CD14-positive monocyte (primary cell): ENCODE measurements around the gene NPAT. TPM values are rescaled to one million over a fixed set of nuclear protein-coding genes. Genes with fewer than 3 reads are reported as not detected.

Experiments used
- DNase-seq, 3 donors: peaks; one replicate each; pipeline ENCODE4 v3.0.0-alpha.2; 2011 to 2022
- H2AFZ ChIP-seq: 2 replicates; pipeline ENCODE4 v1.6.0; 2012; ENCODE audit warnings: mild to moderate bottlenecking, low read depth, low read length, inconsistent platforms; ENCODE audit not compliant: insufficient read depth, poor library complexity, severe bottlenecking
- H3K27ac ChIP-seq, 2 donors: 1 replicate in 1 of 2; 2 replicates in 1 of 2; pipeline ENCODE4 v1.5.1; 2012 to 2013; ENCODE audit warnings: low read length in 2 of 2, control low read depth in 1 of 2, inconsistent platforms in 1 of 2, low read depth in 1 of 2, mild to moderate bottlenecking in 1 of 2
- H3K27me3 ChIP-seq, 2 donors: one replicate each; pipeline versions ENCODE4 v1.6.0 to v1.6.1; 2011 to 2013; ENCODE audit warnings: low read length in 2 of 2; ENCODE audit not compliant: control insufficient read depth in 2 of 2, insufficient read depth in 2 of 2
- H3K36me3 ChIP-seq, 2 donors: replicated peaks in 1 of 2; 1 replicate in 1 of 2; 2 replicates in 1 of 2; pipeline versions ENCODE4 v1.5.1 to v1.6.1; 2012 to 2013; ENCODE audit warnings: low read length in 2 of 2, control low read depth in 1 of 2, inconsistent platforms in 1 of 2, mild to moderate bottlenecking in 1 of 2; ENCODE audit not compliant: insufficient read depth in 2 of 2, control insufficient read depth in 1 of 2
- H3K4me1 ChIP-seq, 2 donors: 1 replicate in 1 of 2; 2 replicates in 1 of 2; pipeline versions ENCODE4 v1.5.1 to v1.6.1; 2012 to 2013; ENCODE audit warnings: low read length in 2 of 2, control low read depth in 1 of 2, inconsistent platforms in 1 of 2, mild to moderate bottlenecking in 1 of 2, moderate library complexity in 1 of 2; ENCODE audit not compliant: insufficient read depth in 2 of 2, control insufficient read depth in 1 of 2
- H3K4me2 ChIP-seq: replicated peaks from 2 replicates; pipeline ENCODE3; 2012; ENCODE audit warnings: low read length, moderate library complexity, mild to moderate bottlenecking; ENCODE audit not compliant: poor library complexity, severe bottlenecking; ENCODE audit errors: extremely low read depth
- H3K4me3 ChIP-seq, 3 experiments: fragments of 200-600 bp in 1 of 3; sonication (generic) in 1 of 3; replicated peaks in 1 of 3; 1 replicate in 2 of 3; 2 replicates in 1 of 3; pipeline ENCODE4 v1.5.1; 2011 to 2013; ENCODE audit warnings: low read length in 3 of 3, mild to moderate bottlenecking in 3 of 3, control low read depth in 2 of 3, low read depth in 2 of 3, inconsistent platforms in 1 of 3, moderate library complexity in 1 of 3
- H3K79me2 ChIP-seq: 2 replicates; pipeline ENCODE4 v1.6.0; 2012; ENCODE audit warnings: mild to moderate bottlenecking, control low read depth, inconsistent platforms, low read length, moderate library complexity; ENCODE audit not compliant: insufficient read depth
- H3K9ac ChIP-seq: 2 replicates; pipeline ENCODE4 v1.6.0; 2017; ENCODE audit warnings: low read length, mild to moderate bottlenecking; ENCODE audit not compliant: insufficient read depth, poor library complexity, severe bottlenecking
- H3K9me3 ChIP-seq, 2 donors: replicated peaks in 1 of 2; 1 replicate in 1 of 2; 2 replicates in 1 of 2; pipeline versions ENCODE4 v1.5.1 to v1.6.1; 2012 to 2013; ENCODE audit warnings: low read length in 2 of 2, control low read depth in 1 of 2; ENCODE audit not compliant: control insufficient read depth in 1 of 2, insufficient read depth in 1 of 2
- H4K20me1 ChIP-seq: 2 replicates; pipeline ENCODE4 v1.6.0; 2012; ENCODE audit warnings: mild to moderate bottlenecking, low read length, control low read depth, moderate library complexity; ENCODE audit not compliant: insufficient read depth
- H3K27ac Mint-ChIP-seq, 7 donors: one replicate each; pipeline ENCODE4 v1.8.0; 2020; ENCODE audit warnings: mild to moderate bottlenecking in 7 of 7, mixed read lengths in 7 of 7, moderate library complexity in 6 of 7, inconsistent platforms in 2 of 7
- H3K27me3 Mint-ChIP-seq, 3 donors: one replicate each; pipeline ENCODE4 v1.8.0; 2021 to 2022; ENCODE audit warnings: low read depth in 3 of 3, mild to moderate bottlenecking in 3 of 3, mixed read lengths in 3 of 3, moderate library complexity in 3 of 3, inconsistent platforms in 1 of 3
- H3K36me3 Mint-ChIP-seq, 2 donors: one replicate each; pipeline ENCODE4 v1.8.0; 2020; ENCODE audit warnings: mixed read lengths in 2 of 2, inconsistent platforms in 1 of 2, mild to moderate bottlenecking in 1 of 2
- H3K4me1 Mint-ChIP-seq: one replicate; pipeline ENCODE4 v1.8.0; 2020; ENCODE audit warnings: mild to moderate bottlenecking, mixed read lengths
- H3K4me3 Mint-ChIP-seq, 2 donors: one replicate each; pipeline ENCODE4 v1.8.0; 2020; ENCODE audit warnings: mild to moderate bottlenecking in 2 of 2, mixed read lengths in 2 of 2, moderate library complexity in 1 of 2
- H3K9me3 Mint-ChIP-seq, 7 donors: one replicate each; pipeline ENCODE4 v1.8.0; 2020 to 2022; ENCODE audit warnings: mixed read lengths in 7 of 7, mild to moderate bottlenecking in 6 of 7, moderate library complexity in 6 of 7, inconsistent platforms in 2 of 7
- WGBS: methylation state at CpG from one replicate; pipeline ENCODE4 v1.1.5; 2013; ENCODE audit warnings: missing lambda C conversion rate; ENCODE audit not compliant: insufficient coverage; 5-methylcytosine and 5-hydroxymethylcytosine counted together
- intact Hi-C, 2 donors: fragments of 100-400 bp; cut with micrococcal nuclease; formaldehyde crosslinking; loops; one replicate each; pipeline versions ENCODE4 v1.15.0 to v1.15.1; 2023
- polyA plus RNA-seq, 3 donors: library from polyadenylated mRNA; depleted of rRNA in 1 of 3; unstranded in 2 of 3; stranded (reverse) in 1 of 3; fragments of 300-500 nt in 2 of 3; fragments of >200 nt in 1 of 3; fragmentation: Illumina TruSeq in 2 of 3; gene quantifications; 1 replicate in 2 of 3; 2 replicates in 1 of 3; pipeline ENCODE4 v1.2.3, GENCODE V29; 2012 to 2021
- TF ChIP-seq, protein P1 (sequence below): fragments of 200-600 bp; IDR thresholded peaks from one replicate; pipeline ENCODE4 v1.8.0; 2022; ENCODE audit warnings: antibody characterized with exemption, mild to moderate bottlenecking

The NPAT gene
- polyA plus RNA-seq, 3 donors: 3.7 to 5.0 (median 4.1) TPM

DNA sequence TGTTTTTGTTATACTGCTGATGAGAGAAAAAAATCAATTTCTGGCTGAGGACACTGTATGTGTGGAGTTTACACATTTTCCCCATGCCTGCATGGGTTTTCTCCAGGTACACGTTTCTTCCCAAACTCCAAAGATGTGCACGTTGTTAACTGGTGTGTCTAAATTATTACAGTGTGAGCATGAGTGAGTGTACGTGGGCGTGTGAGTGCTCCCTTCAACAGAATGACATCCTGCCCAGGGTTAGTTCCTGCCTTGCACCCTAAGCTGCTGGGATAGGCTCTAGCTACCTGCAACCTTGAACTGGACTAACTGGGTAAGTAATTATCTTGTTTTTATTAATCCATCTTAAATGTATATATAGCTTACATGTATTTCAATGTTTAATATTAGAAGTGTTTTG lies 5.5 kb downstream of the NPAT start:
- WGBS: 60% methylated on average over 1 of the region's 4 CpGs
- Histone ChIP-seq H3K79me2 (peaks cover 99% of the 10 kb centered on the region), H3K27ac (no peak overlapping the region), H3K36me3 (peaks cover 0 to 27% of the 10 kb centered on the region in 2 donors), H3K9me3 (no peaks in the 10 kb centered on the region), H3K9ac (no peak overlapping the region), H3K4me2 (no peak overlapping the region), H3K27me3 (no peaks in the 10 kb centered on the region), H2AFZ (no peak overlapping the region), H3K4me3 (no peak overlapping the region), H3K4me1 (peaks cover 22 to 31% of the 10 kb centered on the region in 2 donors), H4K20me1 (peaks cover 25% of the 10 kb centered on the region)
- H3K27ac Mint-ChIP-seq: peak overlapping the region in 1 of 7 donors; percentile 45
- peaks cover 0 to 2% (median 2%) of the 10 kb centered on the region in 3 donors for H3K27me3 Mint-ChIP-seq
- TF ChIP-seq, protein P1, sequence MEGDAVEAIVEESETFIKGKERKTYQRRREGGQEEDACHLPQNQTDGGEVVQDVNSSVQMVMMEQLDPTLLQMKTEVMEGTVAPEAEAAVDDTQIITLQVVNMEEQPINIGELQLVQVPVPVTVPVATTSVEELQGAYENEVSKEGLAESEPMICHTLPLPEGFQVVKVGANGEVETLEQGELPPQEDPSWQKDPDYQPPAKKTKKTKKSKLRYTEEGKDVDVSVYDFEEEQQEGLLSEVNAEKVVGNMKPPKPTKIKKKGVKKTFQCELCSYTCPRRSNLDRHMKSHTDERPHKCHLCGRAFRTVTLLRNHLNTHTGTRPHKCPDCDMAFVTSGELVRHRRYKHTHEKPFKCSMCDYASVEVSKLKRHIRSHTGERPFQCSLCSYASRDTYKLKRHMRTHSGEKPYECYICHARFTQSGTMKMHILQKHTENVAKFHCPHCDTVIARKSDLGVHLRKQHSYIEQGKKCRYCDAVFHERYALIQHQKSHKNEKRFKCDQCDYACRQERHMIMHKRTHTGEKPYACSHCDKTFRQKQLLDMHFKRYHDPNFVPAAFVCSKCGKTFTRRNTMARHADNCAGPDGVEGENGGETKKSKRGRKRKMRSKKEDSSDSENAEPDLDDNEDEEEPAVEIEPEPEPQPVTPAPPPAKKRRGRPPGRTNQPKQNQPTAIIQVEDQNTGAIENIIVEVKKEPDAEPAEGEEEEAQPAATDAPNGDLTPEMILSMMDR: no peak
- peaks cover 0 to 7% (median 0%) of the 10 kb centered on the region in 7 donors for H3K9me3 Mint-ChIP-seq
- H3K4me1 Mint-ChIP-seq: peaks cover 31% of the 10 kb centered on the region
- intact Hi-C loops: no loop called here
- H3K36me3 Mint-ChIP-seq: peaks cover 18 to 29% of the 10 kb centered on the region in 2 donors
- H3K4me3 Mint-ChIP-seq: no peak overlapping the region
- no peak for DNase-seq

DNA sequence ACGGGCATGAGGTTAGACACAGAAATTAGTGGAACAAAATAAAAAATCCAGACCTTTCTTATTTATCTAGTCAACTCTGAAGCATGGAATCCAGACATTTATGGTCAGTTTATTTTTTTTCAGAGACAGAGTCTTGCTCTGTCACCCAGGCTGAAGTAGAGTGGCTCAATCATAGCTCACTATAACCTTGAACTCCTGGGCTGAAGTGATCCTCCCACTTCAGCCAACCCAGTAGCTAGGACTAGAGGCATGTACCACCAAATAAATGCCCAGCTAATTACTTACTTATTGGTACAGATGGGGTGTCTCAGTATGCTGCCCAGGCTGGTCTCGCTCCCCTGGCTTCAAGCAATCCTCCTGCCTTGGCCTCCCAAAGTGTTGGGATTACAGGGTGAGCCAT lies 8.7 kb downstream of the NPAT start:
- H3K36me3 ChIP-seq: peaks cover 8 to 58% of the 10 kb centered on the region in 2 donors
- peaks cover 39 to 58% of the 10 kb centered on the region in 2 donors for H3K36me3 Mint-ChIP-seq

More for the DNA sequence above, 8.7 kb downstream of the NPAT start:
- no peak for DNase-seq
- Histone ChIP-seq H3K9ac (no peak overlapping the region), H3K4me3 (no peak overlapping the region), H3K27ac (no peak overlapping the region), H4K20me1 (peaks cover 25% of the 10 kb centered on the region), H3K4me2 (no peak overlapping the region), H3K4me1 (peaks cover under 1 to 2% of the 10 kb centered on the region in 2 donors), H2AFZ (no peak overlapping the region), H3K27me3 (no peaks in the 10 kb centered on the region), H3K9me3 (peaks cover 0 to 8% of the 10 kb centered on the region in 2 donors), H3K79me2 (peaks cover 98% of the 10 kb centered on the region)
- Mint-ChIP-seq H3K27ac (peak overlapping the region in 1 of 7 donors; percentile 79), H3K9me3 (peaks cover 8 to 22% (median 15%) of the 10 kb centered on the region in 7 donors), H3K27me3 (peaks cover 0 to 2% (median 2%) of the 10 kb centered on the region in 3 donors), H3K4me3 (no peak overlapping the region), H3K4me1 (peaks cover 5% of the 10 kb centered on the region)
- intact Hi-C loops: no loop called here
- no CpG with 5 or more reads among the region's 2 CpGs for WGBS
- TF ChIP-seq, protein P1: no peak
